ENCODE data around the gene FOSB. TPM values are rescaled to one million over a fixed set of nuclear protein-coding genes. Genes with fewer than 3 reads are reported as not detected.

FOSB gene
- total and polyA plus RNA-seq, 9 of the 15 experiments (the other 6 are each of a cell fraction or from before 2014, with no cell fraction given) = 0.11 to 2.7 (median 0.73) TPM

- TF ChIP-seq CXXC5 (CRISPR knock-in tag; IDR thresholded peaks at IDR 0.05) = peak; percentile 51; the same call in 1 of the 2 replicates
- TF ChIP-seq ATF2 (CRISPR knock-in tag; IDR thresholded peaks at IDR 0.05) = no peak; the same call in 1 of the 2 replicates
- TF ChIP-seq TRIM24 (IDR thresholded peaks at IDR 0.05) = no peak
- no peak for TF ChIP-seq HDGF (IDR thresholded peaks at IDR 0.05)
- no peak for TF ChIP-seq FOS (IDR thresholded peaks at IDR 0.05; ENCODE audit: extremely low read depth, insufficient read length)
- no peak for TF ChIP-seq ZBTB9 (CRISPR knock-in tag; IDR thresholded peaks at IDR 0.05)
- peak; percentile 64; the same call in 1 of the 2 replicates for TF ChIP-seq TARDBP (IDR thresholded peaks at IDR 0.05)
- no peak for TF ChIP-seq HOMEZ (CRISPR knock-in tag; IDR thresholded peaks at IDR 0.05)
- TF ChIP-seq MEF2A (IDR thresholded peaks at IDR 0.05; ENCODE audit: control insufficient read depth, low read depth, low read length) = no peak
- TF ChIP-seq NCOA1 (IDR thresholded peaks at IDR 0.05; ENCODE audit: low read depth) = no peak
- peak; percentile 86 for TF ChIP-seq POLR2G (IDR thresholded peaks at IDR 0.05; ENCODE audit: low read depth, low read length)
- TF ChIP-seq ZNF740 (CRISPR knock-in tag; IDR thresholded peaks at IDR 0.05) = no peak
- no peak for TF ChIP-seq ZNF740 (tag; IDR thresholded peaks at IDR 0.05)
- no peak for TF ChIP-seq CEBPZ (IDR thresholded peaks at IDR 0.05; ENCODE audit: borderline replicate concordance, low read depth, low read length)
- peak; percentile 77 for TF ChIP-seq RFX1 (IDR thresholded peaks at IDR 0.05)
- no peak for TF ChIP-seq ZNF253 (CRISPR knock-in tag; conservative IDR thresholded peaks at IDR 0.05)
- TF ChIP-seq ZNF511 (CRISPR knock-in tag; IDR thresholded peaks at IDR 0.05) = no peak; the same call in 1 of the 2 replicates
Observed at GRCh38 chr19:45467456-45468158, at the start of gene FOSB (continued).
